Vagina (tissue), 2 donors: ENCODE measurements around the gene KCNMB4. TPM values are rescaled to one million over a fixed set of nuclear protein-coding genes. Genes with fewer than 3 reads are reported as not detected.

Experiments used
- DNase-seq, 2 donors: peaks; one replicate each; pipeline ENCODE4 v3.0.0-alpha.2; 2017; ENCODE audit errors: extremely low spot score in 2 of 2
- H3K27ac ChIP-seq: fragments of 200-600 bp; sonication (generic); one replicate; pipeline ENCODE4 v1.5.1; 2019
- H3K27me3 ChIP-seq: fragments of 200-600 bp; sonication (generic); one replicate; pipeline ENCODE4 v1.5.1; 2019
- H3K36me3 ChIP-seq, 2 donors: fragments of 200-600 bp; sonication (generic); one replicate each; pipeline ENCODE4 v1.5.1; 2017 to 2019
- H3K4me1 ChIP-seq: fragments of 200-600 bp; sonication (generic); one replicate; pipeline ENCODE4 v1.5.1; 2019
- H3K4me3 ChIP-seq, 2 donors: fragments of 200-600 bp; sonication (generic); 1 replicate in 1 of 2; 2 replicates in 1 of 2; pipeline ENCODE4 v1.5.1; 2016 to 2019
- H3K9me3 ChIP-seq: fragments of 200-600 bp; sonication (generic); one replicate; pipeline ENCODE4 v1.5.1; 2019
- POLR2A ChIP-seq, 2 donors: fragments of 450-650 bp; IDR thresholded peaks; one replicate each; pipeline ENCODE4 v1.6.1; 2017; ENCODE audit warnings: antibody characterized with exemption in 2 of 2, mild to moderate bottlenecking in 2 of 2, moderate library complexity in 2 of 2
- POLR2AphosphoS5 ChIP-seq, 2 donors: sonication (generic); formaldehyde crosslinking; IDR thresholded peaks; one replicate each; pipeline ENCODE4 v1.9.0; 2017; ENCODE audit warnings: antibody characterized with exemption in 2 of 2, mild to moderate bottlenecking in 2 of 2, low read depth in 1 of 2; ENCODE audit not compliant: insufficient read depth in 1 of 2
- intact Hi-C: fragments of 100-400 bp; cut with DNase I; formaldehyde crosslinking; loops from one replicate; pipeline ENCODE4 v1.15.1; 2023
- total RNA-seq: library from RNA; depleted of rRNA; stranded (reverse); fragments of >200 nt; gene quantifications from one replicate; pipeline ENCODE4 v1.2.3, GENCODE V29; 2016
- TF ChIP-seq, protein P1 (sequence below), 3 experiments: fragments of 450-650 bp in 2 of 3; fragments of 200-600 bp in 1 of 3; sonication (generic) in 1 of 3; IDR thresholded peaks; one replicate each; pipeline ENCODE4 v1.5.1; 2017 to 2019; ENCODE audit warnings: antibody characterized with exemption in 3 of 3, mild to moderate bottlenecking in 2 of 3, moderate library complexity in 2 of 3

The KCNMB4 gene
- total RNA-seq, 1 donor from 2014 or later = 2.7 TPM

GRCh38 chr12:70329728-70330127, 36.4 kb upstream of the KCNMB4 start:
- H3K9me3 ChIP-seq = no peaks in the 10 kb centered on the region
- H3K4me1 ChIP-seq = no peaks in the 10 kb centered on the region
- no peak for DNase-seq
- H3K27me3 ChIP-seq = no peaks in the 10 kb centered on the region
- no peaks in the 10 kb centered on the region for H3K36me3 ChIP-seq
- intact Hi-C loops = no loop called here
- H3K27ac ChIP-seq = no peak overlapping the region
- TF ChIP-seq POLR2A (IDR thresholded peaks at IDR 0.05) (no peak), POLR2AphosphoS5 (IDR thresholded peaks at IDR 0.05; ENCODE audit: insufficient read depth in 1 of 2, low read depth in 1 of 2) (no peak)
- TF ChIP-seq, protein P1, sequence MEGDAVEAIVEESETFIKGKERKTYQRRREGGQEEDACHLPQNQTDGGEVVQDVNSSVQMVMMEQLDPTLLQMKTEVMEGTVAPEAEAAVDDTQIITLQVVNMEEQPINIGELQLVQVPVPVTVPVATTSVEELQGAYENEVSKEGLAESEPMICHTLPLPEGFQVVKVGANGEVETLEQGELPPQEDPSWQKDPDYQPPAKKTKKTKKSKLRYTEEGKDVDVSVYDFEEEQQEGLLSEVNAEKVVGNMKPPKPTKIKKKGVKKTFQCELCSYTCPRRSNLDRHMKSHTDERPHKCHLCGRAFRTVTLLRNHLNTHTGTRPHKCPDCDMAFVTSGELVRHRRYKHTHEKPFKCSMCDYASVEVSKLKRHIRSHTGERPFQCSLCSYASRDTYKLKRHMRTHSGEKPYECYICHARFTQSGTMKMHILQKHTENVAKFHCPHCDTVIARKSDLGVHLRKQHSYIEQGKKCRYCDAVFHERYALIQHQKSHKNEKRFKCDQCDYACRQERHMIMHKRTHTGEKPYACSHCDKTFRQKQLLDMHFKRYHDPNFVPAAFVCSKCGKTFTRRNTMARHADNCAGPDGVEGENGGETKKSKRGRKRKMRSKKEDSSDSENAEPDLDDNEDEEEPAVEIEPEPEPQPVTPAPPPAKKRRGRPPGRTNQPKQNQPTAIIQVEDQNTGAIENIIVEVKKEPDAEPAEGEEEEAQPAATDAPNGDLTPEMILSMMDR (IDR thresholded peaks at IDR 0.05) = no peak
- H3K4me3 ChIP-seq = no peak overlapping the region

GRCh38 chr12:70330158-70330557, 35.9 kb upstream of the KCNMB4 start:
- DNase-seq = no peak
- H3K9me3 ChIP-seq = no peaks in the 10 kb centered on the region
- no peak overlapping the region for H3K27ac ChIP-seq
- intact Hi-C loops = no loop called here
- no peak overlapping the region for H3K4me3 ChIP-seq
- no peaks in the 10 kb centered on the region for H3K4me1 ChIP-seq
- no peaks in the 10 kb centered on the region for H3K27me3 ChIP-seq
- TF ChIP-seq POLR2AphosphoS5 (IDR thresholded peaks at IDR 0.05; ENCODE audit: insufficient read depth in 1 of 2, low read depth in 1 of 2) (no peak), POLR2A (IDR thresholded peaks at IDR 0.05) (no peak)
- TF ChIP-seq, protein P1 (IDR thresholded peaks at IDR 0.05) = no peak
- peaks cover 0 to 3% of the 10 kb centered on the region in 2 donors for H3K36me3 ChIP-seq

DNA sequence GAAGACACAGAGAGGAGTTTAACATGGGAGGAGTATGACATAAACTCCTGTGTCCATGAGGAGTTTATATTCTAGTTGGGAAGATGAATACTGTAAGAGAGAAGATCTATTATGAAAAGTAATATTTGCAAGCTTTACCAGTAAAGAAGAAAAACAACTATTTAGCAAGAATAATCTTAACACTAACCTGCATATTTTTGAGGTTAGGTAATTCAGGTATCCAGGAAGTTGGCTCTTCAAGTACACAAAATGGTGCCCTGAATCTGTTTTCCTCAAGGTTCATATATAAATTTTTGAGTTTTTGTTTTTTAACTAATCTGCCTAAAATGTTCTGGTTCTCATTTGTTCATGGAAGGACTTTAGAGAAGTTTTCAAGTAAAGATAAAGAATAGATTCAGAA, 33.9 kb upstream of the KCNMB4 start:
- no peak overlapping the region for H3K4me3 ChIP-seq
- H3K9me3 ChIP-seq = no peaks in the 10 kb centered on the region
- intact Hi-C loops = no loop called here
- no peak overlapping the region for H3K27ac ChIP-seq
- TF ChIP-seq POLR2AphosphoS5 (IDR thresholded peaks at IDR 0.05; ENCODE audit: insufficient read depth in 1 of 2, low read depth in 1 of 2) = no peak
- no peak for TF ChIP-seq POLR2A (IDR thresholded peaks at IDR 0.05)
- TF ChIP-seq, protein P1 (IDR thresholded peaks at IDR 0.05) = no peak
- H3K36me3 ChIP-seq = peaks cover 0 to 11% of the 10 kb centered on the region in 2 donors
- DNase-seq = no peak
- H3K27me3 ChIP-seq = no peaks in the 10 kb centered on the region
- no peaks in the 10 kb centered on the region for H3K4me1 ChIP-seq

- H3K4me3 ChIP-seq = no peak overlapping the region
- no peaks in the 10 kb centered on the region for H3K27me3 ChIP-seq
- H3K27ac ChIP-seq = no peak overlapping the region
- no peaks in the 10 kb centered on the region for H3K4me1 ChIP-seq
- TF ChIP-seq POLR2AphosphoS5 (IDR thresholded peaks at IDR 0.05; ENCODE audit: insufficient read depth in 1 of 2, low read depth in 1 of 2) (no peak), POLR2A (IDR thresholded peaks at IDR 0.05) (no peak)
- TF ChIP-seq, protein P1 (IDR thresholded peaks at IDR 0.05) = no peak
- intact Hi-C loops = no loop called here
- DNase-seq = no peak
- H3K36me3 ChIP-seq = peaks cover 0 to 34% of the 10 kb centered on the region in 2 donors
- H3K9me3 ChIP-seq = no peaks in the 10 kb centered on the region
These were observed 31.3 kb upstream of the KCNMB4 start for GRCh38 chr12:70334742-70335141.

DNA sequence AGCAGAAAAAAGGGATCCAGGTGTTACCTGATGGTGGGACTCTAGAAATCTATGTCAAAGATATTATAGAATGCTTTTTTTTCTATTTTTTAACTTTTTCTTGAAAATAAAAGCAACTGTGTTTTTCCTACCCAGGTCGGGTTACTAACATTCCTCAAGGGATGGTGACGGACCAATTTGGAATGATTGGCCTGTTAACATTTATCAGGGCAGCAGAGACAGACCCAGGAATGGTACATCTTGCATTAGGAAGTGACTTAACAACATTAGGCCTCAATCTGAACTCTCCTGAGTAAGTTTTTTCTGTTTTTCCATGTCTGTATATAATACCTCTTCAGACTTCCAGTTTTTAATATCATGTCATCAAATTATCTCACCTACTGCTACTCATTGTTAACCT, 27.6 kb upstream of the KCNMB4 start:
- Histone ChIP-seq H3K27me3 (no peaks in the 10 kb centered on the region), H3K36me3 (peaks cover 0 to 63% of the 10 kb centered on the region in 2 donors), H3K4me3 (no peak overlapping the region), H3K4me1 (no peaks in the 10 kb centered on the region), H3K9me3 (no peaks in the 10 kb centered on the region), H3K27ac (no peak overlapping the region)
- TF ChIP-seq POLR2AphosphoS5 (IDR thresholded peaks at IDR 0.05; ENCODE audit: insufficient read depth in 1 of 2, low read depth in 1 of 2) = no peak
- no peak for TF ChIP-seq POLR2A (IDR thresholded peaks at IDR 0.05)
- TF ChIP-seq, protein P1 (IDR thresholded peaks at IDR 0.05) = no peak
- DNase-seq = no peak
- intact Hi-C loops = no loop called here
